ENCODE data around the gene PFKFB2.
"Not testable (repeated sequence)": the region's sequence is repeated elsewhere in the genome, so short reads cannot be mapped to it uniquely, and the experiment has no call there.

The PFKFB2 gene

GRCh38 chr1:207041397-207041796 is 11.7 kb upstream of the PFKFB2 start:
- not testable (repeated sequence) for DNase-seq

DNA sequence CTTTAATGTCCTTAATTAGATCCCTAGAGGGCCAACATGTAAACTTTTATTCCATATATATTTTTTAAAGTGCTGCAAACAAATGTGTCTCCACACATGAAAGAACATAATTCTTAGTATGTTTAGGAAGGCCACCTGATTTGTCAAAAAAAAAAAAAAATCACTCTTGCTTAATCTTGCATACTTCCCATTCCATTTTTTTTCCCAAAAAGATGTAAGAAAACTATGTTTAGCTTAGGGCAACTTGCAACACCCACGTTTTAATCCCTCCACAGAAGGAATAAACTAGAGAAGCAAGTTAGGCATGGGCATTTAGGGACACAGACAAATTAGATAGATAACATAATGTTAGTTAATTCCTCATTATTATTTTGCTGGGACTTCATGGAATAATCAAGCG is 7.6 kb upstream of the PFKFB2 start:
- no peak for DNase-seq

DNA sequence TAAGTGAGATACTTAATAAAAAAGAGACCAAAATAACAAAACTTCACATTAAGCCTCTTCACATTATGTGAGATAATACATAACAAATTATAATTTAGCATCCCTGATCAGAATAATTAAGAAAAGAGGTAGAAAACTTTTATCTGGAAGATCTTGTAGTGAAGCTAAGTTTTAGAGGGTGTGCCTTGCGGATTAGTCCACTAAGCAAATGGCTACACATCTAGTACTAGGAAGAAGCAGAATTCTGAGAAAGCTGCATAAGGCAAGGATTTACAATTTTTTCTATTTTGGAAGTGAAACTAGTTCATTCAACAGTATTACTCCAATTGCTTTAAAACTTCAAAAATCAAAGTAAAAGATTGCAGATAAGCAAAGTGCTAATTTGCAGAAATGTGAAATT is 5.6 kb upstream of the PFKFB2 start:
- DNase-seq = no peak

DNA sequence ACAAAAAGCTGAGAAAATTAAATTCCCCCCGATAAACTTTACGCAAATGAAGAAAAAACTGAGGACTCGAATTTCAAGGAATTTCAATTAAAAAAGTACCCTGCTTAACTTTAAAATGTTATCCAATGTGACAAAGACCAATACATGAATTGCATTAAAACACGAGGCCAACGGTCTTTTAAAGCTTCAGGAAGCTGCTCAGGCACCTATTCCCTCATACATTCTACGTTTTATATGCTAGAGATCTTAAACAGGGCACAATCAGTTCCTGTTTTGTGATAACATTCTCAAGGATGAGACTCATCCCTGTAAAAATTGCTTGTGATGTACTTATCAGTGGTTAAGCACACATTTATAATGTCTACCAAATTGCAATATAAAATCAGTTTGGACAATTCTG is 5.0 kb upstream of the PFKFB2 start:
- DNase-seq = no peak

- DNase-seq = no peak
Observed at GRCh38 chr1:207049054-207049453, 4.0 kb upstream of the PFKFB2 start.

DNA sequence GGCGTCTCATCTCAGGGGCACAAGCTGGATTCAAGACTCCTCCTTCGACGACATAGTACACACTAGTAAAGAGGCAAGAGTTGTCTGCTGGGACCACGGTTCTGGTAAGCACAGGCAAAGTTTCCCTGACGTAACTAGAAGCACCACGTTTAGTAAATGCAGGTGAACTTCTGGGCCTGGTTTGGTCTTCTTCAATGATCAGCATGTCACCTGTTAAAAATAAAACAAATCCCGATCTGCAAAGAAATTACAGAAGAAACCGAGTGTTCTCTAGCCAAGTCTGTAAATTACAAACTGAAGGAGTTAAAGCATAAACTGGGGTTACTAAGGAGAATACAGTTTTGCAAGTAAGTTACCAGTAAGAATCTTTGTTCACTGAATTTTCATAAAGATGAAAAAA is 3.6 kb upstream of the PFKFB2 start:
- no peak for DNase-seq

DNA sequence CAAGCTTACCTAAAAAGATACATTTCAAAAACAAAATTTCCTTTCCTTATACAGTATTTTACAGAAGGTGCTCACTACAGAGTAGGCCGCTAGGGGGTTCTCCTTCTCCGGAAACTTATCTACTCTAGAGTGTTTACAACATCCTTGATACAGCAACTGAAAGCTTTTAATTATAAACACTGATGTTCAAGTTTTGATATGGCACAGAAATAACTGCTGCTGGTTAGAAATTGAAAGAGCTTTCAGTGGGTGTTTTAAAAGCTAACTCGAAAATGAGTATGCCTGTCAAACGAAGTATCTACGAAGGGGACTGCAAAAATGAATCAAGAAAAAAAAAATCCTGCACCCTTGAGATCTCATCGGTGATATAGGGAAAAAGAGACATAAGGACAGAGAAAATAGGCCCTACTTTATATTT is 3.1 kb upstream of the PFKFB2 start:
- DNase-seq = peak; percentile 69

- peak; percentile 91 for DNase-seq
Observed at GRCh38 chr1:207050480-207051190, 2.4 kb upstream of the PFKFB2 start.

- DNase-seq = no peak
Observed at GRCh38 chr1:207051191-207051943, 1.7 kb upstream of the PFKFB2 start, which contains the start of gene YOD1. Gene YOD1, minus strand, starts transcription at chr1:207051208. Its CDS starts 178 bp downstream, at chr1:207051030.

GRCh38 chr1:207054491-207054890 is 1.4 kb downstream of the PFKFB2 start:
- no peak for DNase-seq

DNA sequence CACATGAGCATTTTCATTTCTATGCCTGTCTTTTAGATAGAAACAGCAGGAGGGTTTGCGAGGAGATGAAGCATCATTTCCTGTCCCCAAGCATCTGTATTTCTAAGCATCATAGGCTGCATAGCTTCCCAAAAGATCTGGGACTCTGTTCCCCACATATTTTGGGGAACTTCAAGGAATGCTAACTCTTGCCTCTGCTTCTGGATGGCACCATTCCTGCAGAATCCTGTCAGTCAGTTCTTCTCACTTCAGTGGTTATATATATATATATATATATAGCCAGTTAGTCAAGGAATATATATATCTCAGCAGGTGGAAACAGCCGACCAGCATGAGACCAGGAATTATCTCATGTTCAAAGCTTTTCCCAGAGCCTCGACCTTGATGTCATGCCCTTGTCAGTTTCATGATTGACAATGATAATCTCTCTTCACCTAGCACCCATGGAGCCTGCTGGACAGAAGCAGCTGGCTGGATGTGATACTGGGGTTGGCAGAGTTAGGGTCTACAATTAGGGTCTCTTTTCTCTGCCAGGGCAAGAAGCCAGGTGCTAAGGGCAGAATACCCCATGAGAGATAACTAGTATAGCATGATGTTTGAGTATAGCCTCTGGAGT is 2.4 kb downstream of the PFKFB2 start:
- DNase-seq = no peak

DNA sequence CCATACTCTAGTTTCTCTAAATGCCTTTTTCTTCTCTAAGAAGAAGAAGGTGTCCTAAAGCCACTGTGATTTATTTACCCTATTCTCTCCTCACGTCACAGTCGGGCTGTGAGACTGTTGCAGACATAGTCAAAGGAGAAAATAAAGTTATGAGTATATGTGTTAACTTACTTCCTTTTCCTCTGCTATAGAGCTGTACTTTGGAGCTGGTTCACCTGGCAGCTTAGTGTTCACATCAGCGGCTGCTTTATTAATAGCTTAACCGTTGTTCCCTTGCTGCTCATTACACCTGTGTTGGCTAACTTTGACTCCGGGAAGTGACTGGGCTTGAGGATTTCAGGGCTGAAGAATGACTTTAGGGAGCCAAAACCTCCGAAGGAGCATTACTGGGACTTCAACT is 3.6 kb downstream of the PFKFB2 start:
- no peak for DNase-seq

DNA sequence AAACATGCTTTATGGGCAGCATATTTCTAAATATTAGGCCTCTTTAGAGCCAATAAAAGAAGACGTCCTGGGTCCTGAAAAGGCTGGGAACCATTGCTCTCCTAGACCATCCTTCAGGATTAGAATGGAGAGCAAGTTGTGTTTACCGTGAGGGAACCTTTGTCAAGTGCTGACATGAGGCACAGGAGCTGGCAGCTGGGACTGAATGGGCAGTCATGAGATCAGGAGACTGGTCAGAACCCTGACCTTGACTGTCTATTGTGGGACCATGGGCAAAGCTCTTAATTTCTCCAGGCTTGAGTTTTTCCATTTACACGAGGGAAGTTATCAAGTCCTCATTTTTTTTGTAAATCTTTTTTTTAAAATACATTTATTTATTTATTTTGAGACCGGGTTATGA is 5.2 kb downstream of the PFKFB2 start:
- no peak for DNase-seq

GRCh38 chr1:207058878-207059867 is 6.1 kb downstream of the PFKFB2 start:
- DNase-seq = no peak

- DNase-seq = no peak
Observed at GRCh38 chr1:207059881-207060280, 6.8 kb downstream of the PFKFB2 start.

DNA sequence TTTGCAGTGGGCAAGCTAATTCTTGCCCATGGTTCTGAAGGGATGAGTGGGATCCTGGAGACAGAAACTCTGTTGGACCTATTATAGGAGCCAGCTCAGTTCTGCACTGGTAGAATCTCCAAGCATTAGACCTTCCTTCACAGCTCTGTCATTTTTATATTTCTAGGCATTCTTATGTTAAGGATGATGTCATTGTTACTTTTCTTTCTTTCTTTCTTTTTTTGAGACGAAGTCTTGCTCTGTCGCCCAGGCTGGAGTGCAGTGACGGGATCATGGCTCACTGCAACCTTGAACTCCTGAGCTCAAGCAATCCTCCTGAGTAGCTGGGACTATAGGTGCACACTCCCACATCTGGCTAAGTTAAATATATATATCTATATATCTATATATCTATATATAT is 7.5 kb downstream of the PFKFB2 start:
- DNase-seq = no peak

DNA sequence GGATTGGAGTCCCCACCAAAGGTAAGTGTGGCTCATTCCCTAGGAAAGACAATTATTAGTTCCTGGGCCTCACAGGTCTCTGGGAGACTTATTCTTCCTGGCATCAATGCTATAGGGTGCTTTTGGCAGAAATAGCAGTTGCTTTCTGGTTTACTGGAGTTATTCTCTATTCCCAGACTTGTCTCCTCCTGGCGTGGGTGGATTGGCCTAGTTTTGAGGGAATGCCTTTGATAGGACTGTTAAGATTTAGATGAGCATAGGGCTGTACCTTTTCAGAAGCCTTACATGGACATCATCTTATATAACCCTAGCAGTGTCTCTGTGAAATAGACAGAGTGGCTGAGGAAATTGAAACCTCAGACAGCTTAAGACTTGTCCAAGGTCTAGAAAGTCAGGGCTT is 9.0 kb downstream of the PFKFB2 start:
- no peak for DNase-seq

DNA sequence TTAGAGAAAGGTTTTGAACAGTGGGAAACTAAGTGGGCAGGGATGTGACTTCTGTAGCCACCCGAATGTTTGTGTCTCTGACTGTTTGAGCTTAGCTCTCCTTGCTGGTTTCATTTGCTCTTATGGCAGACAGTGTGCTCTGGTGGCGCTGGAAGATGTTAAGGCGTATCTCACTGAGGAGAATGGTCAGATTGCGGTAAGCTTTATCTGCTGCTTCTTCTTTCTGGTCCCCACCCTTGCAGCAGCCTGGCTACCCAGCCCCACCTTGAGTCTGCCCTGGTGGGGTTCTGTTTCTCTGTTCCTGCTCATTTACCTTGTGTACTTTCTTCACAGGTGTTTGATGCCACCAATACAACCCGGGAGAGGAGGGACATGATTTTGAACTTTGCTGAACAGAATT is 9.9 kb downstream of the PFKFB2 start:
- DNase-seq = no peak

GRCh38 chr1:207064561-207064960 is 11.5 kb downstream of the PFKFB2 start:
- no peak for DNase-seq

GRCh38 chr1:207067185-207067584 is 14.1 kb downstream of the PFKFB2 start:
- no peak for DNase-seq

GRCh38 chr1:207067665-207068064 is 14.6 kb downstream of the PFKFB2 start:
- DNase-seq = no peak

DNA sequence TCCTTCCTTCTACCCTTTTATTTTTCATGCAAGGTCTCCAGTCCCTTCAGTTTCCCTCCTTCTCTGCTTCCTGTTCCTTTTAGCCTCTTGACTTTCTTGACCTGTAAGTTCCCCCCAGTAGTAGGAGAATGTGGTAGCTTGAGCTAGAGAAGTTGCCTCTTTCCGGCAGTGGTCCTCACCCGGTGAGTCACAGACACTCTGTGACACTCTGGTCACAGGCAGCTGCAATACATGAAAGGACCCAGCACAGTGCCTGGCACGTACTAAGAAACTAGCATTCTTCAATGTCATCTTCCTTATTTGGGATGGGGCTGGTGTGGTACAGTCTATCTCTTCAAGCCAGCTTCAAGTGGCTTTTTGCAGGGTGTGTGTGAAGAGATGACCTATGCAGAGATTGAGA is 16.0 kb downstream of the PFKFB2 start:
- DNase-seq = peak; percentile 21

Measured in CD4-positive, alpha-beta T cell treated with Interleukin-17A for 4 hours (primary cell).